Memory B cell (primary cell): Measurements from ENCODE around the gene CELF1.

ENCODE experiments used
- ATAC-seq: fragments of 150-1000 bp; cut with Tn5 transposase; 2 replicates; pipeline ENCODE4 v1.10.0; 2021; ENCODE audit warnings: low read depth, mild to moderate bottlenecking, moderate library complexity
- DNase-seq, 2 donors: peaks; one replicate each; pipeline ENCODE4 v3.0.0; 2022; ENCODE audit warnings: low spot score in 2 of 2
- H3K27ac Mint-ChIP-seq: one replicate; pipeline ENCODE4 v1.8.0; 2022; ENCODE audit warnings: mild to moderate bottlenecking, moderate library complexity, mixed read lengths
- H3K27me3 Mint-ChIP-seq: one replicate; pipeline ENCODE4 v1.8.0; 2022; ENCODE audit warnings: mixed read lengths
- H3K36me3 Mint-ChIP-seq: one replicate; pipeline ENCODE4 v1.8.0; 2022; ENCODE audit warnings: mild to moderate bottlenecking, mixed read lengths
- H3K4me1 Mint-ChIP-seq: one replicate; pipeline ENCODE4 v1.8.0; 2022; ENCODE audit warnings: mixed read lengths
- H3K4me3 Mint-ChIP-seq: one replicate; pipeline ENCODE4 v1.8.0; 2022; ENCODE audit warnings: mild to moderate bottlenecking, moderate library complexity, mixed read lengths
- H3K9me3 Mint-ChIP-seq: one replicate; pipeline ENCODE4 v1.8.0; 2022; ENCODE audit warnings: mixed read lengths

The CELF1 gene

GRCh38 chr11:47504910-47505309, 48.0 kb downstream of the CELF1 start:
- Mint-ChIP-seq H3K4me3 (no peak overlapping the region), H3K27ac (peak overlapping the region; percentile 54), H3K36me3 (peaks cover 6% of the 10 kb centered on the region), H3K27me3 (no peaks in the 10 kb centered on the region), H3K9me3 (no peaks in the 10 kb centered on the region), H3K4me1 (peaks cover 50% of the 10 kb centered on the region)
- DNase-seq (no peak), ATAC-seq (no peak)

DNA sequence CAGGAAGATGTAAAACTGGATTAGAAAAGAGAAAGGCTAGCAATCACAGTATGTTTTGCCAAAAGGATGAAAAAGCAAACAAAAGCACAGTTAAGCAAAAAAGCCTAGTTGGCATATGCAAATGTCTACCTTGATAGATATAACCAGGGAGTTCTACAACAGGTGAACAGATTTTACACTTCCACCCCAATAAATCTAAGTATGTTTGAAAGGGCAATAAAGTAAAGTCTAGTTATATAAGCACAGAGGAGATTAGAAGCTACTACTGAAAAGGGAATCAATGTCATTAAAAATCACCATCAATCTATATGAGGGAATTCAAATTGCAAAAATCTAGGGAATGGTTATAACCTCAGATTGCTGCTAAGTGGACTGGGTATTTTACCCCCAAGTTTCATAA, 49.7 kb downstream of the CELF1 start:
- H3K36me3 Mint-ChIP-seq: peaks cover 9% of the 10 kb centered on the region
- H3K9me3 Mint-ChIP-seq: no peaks in the 10 kb centered on the region
- H3K4me3 Mint-ChIP-seq: no peak overlapping the region
- H3K27ac Mint-ChIP-seq: peak overlapping the region; percentile 64
- peaks cover 48% of the 10 kb centered on the region for H3K4me1 Mint-ChIP-seq
- no peak for DNase-seq
- no peaks in the 10 kb centered on the region for H3K27me3 Mint-ChIP-seq
- no peak for ATAC-seq

- Mint-ChIP-seq H3K4me1 (peaks cover 46% of the 10 kb centered on the region), H3K4me3 (no peak overlapping the region), H3K9me3 (no peaks in the 10 kb centered on the region), H3K27me3 (no peaks in the 10 kb centered on the region), H3K36me3 (peaks cover 9% of the 10 kb centered on the region), H3K27ac (peak overlapping the region; percentile 64)
- ATAC-seq (no peak), DNase-seq (no peak)
Observed at GRCh38 chr11:47502767-47503166, 50.2 kb downstream of the CELF1 start.

DNA sequence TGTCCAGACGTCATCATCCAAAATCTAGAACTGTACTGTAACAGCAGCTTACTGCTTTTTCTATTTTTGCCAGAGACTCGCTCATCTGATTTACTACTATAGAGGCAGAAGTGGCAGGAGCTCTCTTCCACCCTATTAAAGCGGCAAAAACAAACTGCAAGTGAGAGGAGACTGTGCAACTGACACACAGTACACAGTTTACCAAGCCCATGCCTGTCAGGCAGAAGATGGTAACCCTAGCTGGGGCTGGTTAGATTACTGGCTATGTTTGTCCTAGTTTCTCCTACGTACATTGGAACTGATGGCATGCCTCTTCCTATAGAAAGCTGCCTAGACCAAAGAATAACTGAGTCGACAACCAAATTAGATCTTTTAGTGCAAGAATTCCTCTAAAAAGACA, 51.8 kb downstream of the CELF1 start:
- no peak for ATAC-seq
- Mint-ChIP-seq H3K27ac (peak overlapping the region; percentile 53), H3K4me1 (peaks cover 36% of the 10 kb centered on the region), H3K27me3 (no peaks in the 10 kb centered on the region), H3K9me3 (no peaks in the 10 kb centered on the region), H3K36me3 (peaks cover 9% of the 10 kb centered on the region), H3K4me3 (no peak overlapping the region)
- DNase-seq: no peak

GRCh38 chr11:47500121-47500520, 52.8 kb downstream of the CELF1 start:
- H3K9me3 Mint-ChIP-seq: no peaks in the 10 kb centered on the region
- H3K36me3 Mint-ChIP-seq: peaks cover 9% of the 10 kb centered on the region
- H3K4me3 Mint-ChIP-seq: no peak overlapping the region
- peak overlapping the region; percentile 67 for H3K27ac Mint-ChIP-seq
- no peaks in the 10 kb centered on the region for H3K27me3 Mint-ChIP-seq
- H3K4me1 Mint-ChIP-seq: peaks cover 35% of the 10 kb centered on the region
- ATAC-seq (no peak), DNase-seq (no peak)

- peaks cover 7% of the 10 kb centered on the region for H3K36me3 Mint-ChIP-seq
- H3K9me3 Mint-ChIP-seq: no peaks in the 10 kb centered on the region
- no peaks in the 10 kb centered on the region for H3K27me3 Mint-ChIP-seq
- H3K4me3 Mint-ChIP-seq: peak overlapping the region; percentile 22
- peak overlapping the region; percentile 67 for H3K27ac Mint-ChIP-seq
- H3K4me1 Mint-ChIP-seq: peaks cover 32% of the 10 kb centered on the region
- ATAC-seq (peak; percentile 38), DNase-seq (no peak)
Observed at GRCh38 chr11:47499614-47500013, 53.3 kb downstream of the CELF1 start.

DNA sequence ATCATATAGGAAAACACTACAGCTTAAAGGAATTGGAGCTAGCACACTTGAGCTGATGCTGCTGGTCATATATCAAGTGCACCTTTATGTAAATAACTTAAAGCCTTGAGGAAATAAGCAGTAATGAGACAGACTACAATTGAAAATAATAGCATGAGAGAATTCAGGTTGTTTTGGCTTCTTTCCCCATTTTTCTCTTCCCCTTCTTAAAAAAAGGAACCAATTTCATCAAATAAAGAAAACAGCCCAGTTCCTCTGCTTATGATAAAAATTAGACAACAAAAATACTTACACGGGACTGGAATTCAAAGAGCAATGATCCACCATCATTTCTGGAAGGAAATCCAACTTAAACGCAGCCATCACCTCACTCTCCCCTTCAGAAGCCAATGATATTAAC, 53.8 kb downstream of the CELF1 start:
- H3K9me3 Mint-ChIP-seq: no peaks in the 10 kb centered on the region
- no peak for DNase-seq
- H3K36me3 Mint-ChIP-seq: peaks cover 7% of the 10 kb centered on the region
- peak overlapping the region; percentile 67 for H3K27ac Mint-ChIP-seq
- H3K4me3 Mint-ChIP-seq: peak overlapping the region; percentile 22
- no peaks in the 10 kb centered on the region for H3K27me3 Mint-ChIP-seq
- no peak for ATAC-seq
- H3K4me1 Mint-ChIP-seq: peaks cover 32% of the 10 kb centered on the region

GRCh38 chr11:47498584-47499152, 54.3 kb downstream of the CELF1 start:
- H3K4me3 Mint-ChIP-seq: no peak overlapping the region
- H3K4me1 Mint-ChIP-seq: peaks cover 33% of the 10 kb centered on the region
- H3K27ac Mint-ChIP-seq: peak overlapping the region; percentile 67

GRCh38 chr11:47498149-47498548, 54.8 kb downstream of the CELF1 start:
- Mint-ChIP-seq H3K27ac (no peak overlapping the region), H3K9me3 (no peaks in the 10 kb centered on the region), H3K36me3 (peaks cover 8% of the 10 kb centered on the region), H3K4me1 (peaks cover 30% of the 10 kb centered on the region), H3K27me3 (no peaks in the 10 kb centered on the region), H3K4me3 (no peak overlapping the region)
- no peak for DNase-seq
- no peak for ATAC-seq

More at GRCh38 chr11:47498584-47499152, 54.3 kb downstream of the CELF1 start:
- ATAC-seq: no peak
- DNase-seq: no peak
- peaks cover 10% of the 10 kb centered on the region for H3K36me3 Mint-ChIP-seq
- H3K9me3 Mint-ChIP-seq: no peaks in the 10 kb centered on the region
- H3K27me3 Mint-ChIP-seq: no peaks in the 10 kb centered on the region

DNA sequence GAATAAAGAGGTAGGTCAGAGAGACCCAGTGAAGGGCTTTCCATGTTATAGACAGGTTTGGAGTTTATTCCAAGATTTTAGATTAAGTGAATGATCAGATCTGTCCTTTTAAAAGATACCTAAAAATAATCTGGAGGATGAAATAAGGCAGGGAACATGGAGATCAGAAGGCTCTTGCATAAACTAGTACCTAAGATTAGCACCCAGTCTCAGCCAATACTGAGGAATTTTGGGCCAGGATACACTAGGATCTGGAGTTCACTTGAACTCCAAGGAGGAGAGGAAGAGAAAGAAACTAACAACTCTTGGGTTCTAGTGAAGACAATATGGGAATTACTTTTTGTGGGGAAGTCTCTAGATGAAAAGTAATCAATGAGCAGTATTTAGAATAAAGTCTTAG, 56.1 kb downstream of the CELF1 start:
- Mint-ChIP-seq H3K36me3 (peaks cover 11% of the 10 kb centered on the region), H3K9me3 (no peaks in the 10 kb centered on the region), H3K4me3 (no peak overlapping the region), H3K27me3 (no peaks in the 10 kb centered on the region), H3K27ac (no peak overlapping the region), H3K4me1 (peaks cover 31% of the 10 kb centered on the region)
- DNase-seq (no peak), ATAC-seq (no peak)

GRCh38 chr11:47495856-47496217, 57.1 kb downstream of the CELF1 start:
- H3K4me1 Mint-ChIP-seq: peaks cover 29% of the 10 kb centered on the region
- H3K4me3 Mint-ChIP-seq: no peak overlapping the region
- H3K36me3 Mint-ChIP-seq: peaks cover 11% of the 10 kb centered on the region
- DNase-seq (no peak), ATAC-seq (no peak)
- H3K9me3 Mint-ChIP-seq: no peaks in the 10 kb centered on the region
- no peak overlapping the region for H3K27ac Mint-ChIP-seq
- H3K27me3 Mint-ChIP-seq: no peaks in the 10 kb centered on the region

DNA sequence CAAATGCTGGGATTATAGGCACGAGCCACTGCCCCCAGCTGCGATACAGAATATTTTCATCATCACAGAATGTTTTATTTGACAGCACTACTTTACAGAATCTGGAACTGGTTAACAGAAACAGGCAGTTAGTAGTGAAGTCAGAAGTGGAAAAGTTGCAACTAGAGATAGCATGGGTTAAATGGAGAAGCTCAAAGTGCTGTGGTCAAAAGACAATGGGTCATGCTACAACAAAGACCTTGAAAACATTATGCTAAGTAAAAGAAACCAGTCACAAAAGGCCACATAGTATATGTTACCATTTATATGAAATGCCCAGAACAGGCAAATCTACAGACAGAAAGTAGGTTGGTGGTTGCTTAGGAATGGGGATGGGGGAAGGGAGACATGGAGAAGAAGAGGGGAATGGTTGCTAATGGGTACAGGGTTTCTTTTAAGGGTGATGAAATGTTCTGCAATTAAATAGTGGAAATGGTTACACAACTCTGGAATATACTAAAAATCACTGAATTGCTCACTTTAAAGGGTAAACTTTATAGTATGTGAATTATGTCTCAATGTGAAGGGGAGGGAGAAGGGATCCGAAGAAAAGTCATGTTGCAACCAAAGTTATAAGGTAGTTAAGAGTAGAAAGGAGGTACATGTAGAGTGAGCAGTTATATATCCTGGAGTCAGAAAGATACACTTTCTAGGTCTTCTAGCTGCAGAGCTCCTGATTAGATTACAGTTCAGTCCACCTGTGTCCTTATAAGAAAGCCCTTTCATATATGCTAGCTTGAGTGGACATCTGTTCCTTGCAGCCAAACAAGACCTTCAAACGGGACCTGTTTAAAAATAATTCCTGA, 57.7 kb downstream of the CELF1 start:
- Mint-ChIP-seq H3K9me3 (no peaks in the 10 kb centered on the region), H3K4me1 (peaks cover 24% of the 10 kb centered on the region), H3K4me3 (no peak overlapping the region), H3K36me3 (peaks cover 11% of the 10 kb centered on the region), H3K27me3 (no peaks in the 10 kb centered on the region), H3K27ac (no peak overlapping the region)
- DNase-seq: no peak
- ATAC-seq: no peak

DNA sequence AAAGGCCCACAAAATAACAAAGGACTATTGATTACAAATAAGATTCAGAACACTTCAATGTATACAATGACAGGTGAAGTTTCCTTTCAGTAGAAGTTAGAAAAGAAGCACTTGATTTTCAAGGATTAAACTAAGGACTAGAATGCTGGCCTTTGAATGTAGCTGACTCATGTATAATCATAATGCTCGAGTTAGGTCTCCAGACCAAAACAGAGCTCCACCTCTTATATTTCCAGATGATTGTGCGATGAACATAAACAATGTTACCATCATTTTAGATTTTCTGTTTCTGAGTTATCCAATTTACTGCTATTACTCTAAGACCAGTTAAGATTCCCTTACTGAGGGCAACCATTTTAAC, 63.6 kb downstream of the CELF1 start:
- DNase-seq (no peak), ATAC-seq (no peak)
- peaks cover 21% of the 10 kb centered on the region for H3K36me3 Mint-ChIP-seq
- no peaks in the 10 kb centered on the region for H3K27me3 Mint-ChIP-seq
- H3K4me3 Mint-ChIP-seq: no peak overlapping the region
- H3K27ac Mint-ChIP-seq: peak overlapping the region; percentile 40
- H3K4me1 Mint-ChIP-seq: peaks cover 9% of the 10 kb centered on the region
- no peaks in the 10 kb centered on the region for H3K9me3 Mint-ChIP-seq

GRCh38 chr11:47488674-47489394, 64.1 kb downstream of the CELF1 start:
- DNase-seq: no peak
- peaks cover 7% of the 10 kb centered on the region for H3K4me1 Mint-ChIP-seq
- H3K27me3 Mint-ChIP-seq: no peaks in the 10 kb centered on the region
- H3K27ac Mint-ChIP-seq: peak overlapping the region; percentile 40
- H3K36me3 Mint-ChIP-seq: peaks cover 22% of the 10 kb centered on the region
- H3K9me3 Mint-ChIP-seq: no peaks in the 10 kb centered on the region
- ATAC-seq: no peak
- H3K4me3 Mint-ChIP-seq: no peak overlapping the region
